Ascending aorta (tissue), 2 donors: ENCODE measurements around the gene LIPT2. TPM values are rescaled to one million over a fixed set of nuclear protein-coding genes. Genes with fewer than 3 reads are reported as not detected.
"Not testable (repeated sequence)": the region's sequence is repeated elsewhere in the genome, so short reads cannot be mapped to it uniquely, and the experiment has no call there.

Experiments
- DNase-seq, 2 donors: peaks; one replicate each; pipeline ENCODE4 v3.0.0-alpha.2; 2019; ENCODE audit warnings: low spot score in 2 of 2
- H3K27ac ChIP-seq, 2 donors: fragments of 200-600 bp; sonication (generic); one replicate each; pipeline ENCODE4 v1.5.1; 2016 to 2017; ENCODE audit warnings: mild to moderate bottlenecking in 1 of 2
- H3K27me3 ChIP-seq: fragments of 200-600 bp; sonication (generic); one replicate; pipeline ENCODE4 v1.5.1; 2017
- H3K36me3 ChIP-seq, 2 donors: fragments of 200-600 bp; sonication (generic); one replicate each; pipeline ENCODE4 v1.5.1; 2016
- H3K4me1 ChIP-seq, 2 donors: fragments of 200-600 bp; sonication (generic); one replicate each; pipeline ENCODE4 v1.5.1; 2016 to 2017; ENCODE audit warnings: mild to moderate bottlenecking in 1 of 2
- H3K4me3 ChIP-seq, 2 donors: fragments of 200-600 bp; sonication (generic); one replicate each; pipeline ENCODE4 v1.5.1; 2016 to 2017; ENCODE audit warnings: mild to moderate bottlenecking in 1 of 2
- H3K9me3 ChIP-seq, 2 donors: fragments of 200-600 bp; sonication (generic); one replicate each; pipeline ENCODE4 v1.5.1; 2016
- CTCF ChIP-seq, 3 experiments: fragments of 200-600 bp in 2 of 3; fragments of 450-650 bp in 1 of 3; sonication (generic) in 2 of 3; IDR thresholded peaks; one replicate each; pipeline ENCODE4 v1.5.1; 2016 to 2019; ENCODE audit warnings: antibody characterized with exemption in 3 of 3, mild to moderate bottlenecking in 1 of 3, moderate library complexity in 1 of 3
- intact Hi-C: fragments of 100-400 bp; cut with DNase I; formaldehyde crosslinking; loops from one replicate; pipeline ENCODE4 v1.15.1; 2023
- total RNA-seq: library from RNA; depleted of rRNA; stranded (reverse); fragments of >200 nt; gene quantifications from one replicate; pipeline ENCODE4 v1.1.0, GENCODE V29; 2016

The LIPT2 gene
- total RNA-seq: not detected

DNA sequence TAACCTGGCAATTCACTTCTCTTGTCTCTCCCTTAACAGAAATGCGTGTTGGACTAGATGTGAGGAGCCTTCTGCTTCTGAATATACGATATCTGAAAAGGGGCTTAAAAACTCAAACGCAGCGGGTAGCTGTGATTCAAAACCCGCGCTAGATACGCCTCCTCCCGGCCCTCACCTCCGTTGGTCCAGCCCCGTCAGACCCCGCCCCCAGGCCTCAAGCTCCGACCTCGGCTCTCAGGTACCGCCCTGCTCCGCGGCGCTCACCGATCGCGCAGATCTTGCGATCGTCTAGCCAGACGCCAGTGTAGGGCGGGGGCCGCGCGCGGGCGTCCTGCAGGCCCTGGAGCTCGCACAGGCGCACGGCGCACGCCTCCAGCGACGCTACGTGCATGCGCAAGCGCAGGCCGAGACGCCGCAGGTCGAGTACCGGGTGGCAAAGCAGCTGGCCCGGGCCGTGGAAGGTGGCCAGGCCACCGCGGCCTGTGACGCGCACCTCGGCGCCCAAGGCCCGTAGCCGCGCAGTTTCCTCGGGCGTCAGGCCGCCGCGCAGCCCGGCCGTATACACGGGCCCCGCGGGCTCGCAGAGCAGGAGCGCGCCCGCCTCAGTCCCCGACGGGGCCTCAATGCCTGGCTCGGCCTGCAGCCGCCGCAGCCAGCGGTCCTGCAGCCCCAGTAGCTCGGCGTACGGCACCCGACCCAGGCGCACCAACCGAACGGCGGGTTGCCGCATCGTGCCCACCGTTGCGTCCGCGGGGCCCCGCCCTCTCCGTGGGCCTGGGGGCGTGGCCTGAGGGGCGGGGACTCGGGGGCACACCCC, at the start of gene LIPT2:
TSS of gene LIPT2 (minus strand) at position 751 of the 817 bp plus-strand sequence. CDS start at position 730, 21 bp downstream.
- peak; percentile 89 to 97 for DNase-seq
- no peaks in the 10 kb centered on the region for H3K36me3 ChIP-seq
- H3K27me3 ChIP-seq: no peaks in the 10 kb centered on the region
- intact Hi-C loops: loop anchor here (1.0 to 10.0 kb wide), 6 partner anchors 74 to 731 kb away; partner anchors contain the start of genes C2CD3, PGM2L1, POLD3 and PPME1
- peak within 1 kb of the TSS; percentile 90 to 99 for H3K27ac ChIP-seq
- no peak for TF ChIP-seq CTCF (IDR thresholded peaks at IDR 0.05)
- H3K4me1 ChIP-seq: peaks cover 0 to 6% of the 10 kb centered on the region in 2 donors
- no peaks in the 10 kb centered on the region for H3K9me3 ChIP-seq
- H3K4me3 ChIP-seq: peak within 1 kb of the TSS; percentile 64 to 95

DNA sequence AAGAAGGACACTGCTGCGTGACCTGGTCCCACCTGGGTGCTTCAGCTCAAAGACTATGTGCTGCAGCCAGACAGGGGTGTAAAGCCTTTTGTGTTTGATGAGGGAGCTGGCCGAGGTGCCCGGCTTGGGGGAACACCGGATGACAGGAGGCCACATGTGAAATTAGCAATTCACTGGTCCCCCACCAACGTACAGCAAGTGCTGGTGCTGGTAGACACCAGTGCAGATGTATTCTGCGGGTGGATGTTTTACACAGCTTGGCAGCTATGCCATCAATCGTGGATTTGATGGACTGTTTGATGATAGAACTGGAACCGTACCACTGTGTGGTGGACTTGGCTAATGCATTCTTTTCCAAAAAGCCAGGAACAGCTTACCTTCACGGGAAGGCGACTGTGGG, 47.9 kb upstream of the LIPT2 start:
- DNase-seq: no peak
- Histone ChIP-seq H3K4me1 (no peaks in the 10 kb centered on the region), H3K27ac (no peak overlapping the region), H3K9me3 (peaks cover 0 to 6% of the 10 kb centered on the region in 2 donors), H3K4me3 (no peak overlapping the region), H3K27me3 (no peaks in the 10 kb centered on the region), H3K36me3 (no peaks in the 10 kb centered on the region)
- TF ChIP-seq CTCF (IDR thresholded peaks at IDR 0.05): no peak
- intact Hi-C loops: no loop called here

DNA sequence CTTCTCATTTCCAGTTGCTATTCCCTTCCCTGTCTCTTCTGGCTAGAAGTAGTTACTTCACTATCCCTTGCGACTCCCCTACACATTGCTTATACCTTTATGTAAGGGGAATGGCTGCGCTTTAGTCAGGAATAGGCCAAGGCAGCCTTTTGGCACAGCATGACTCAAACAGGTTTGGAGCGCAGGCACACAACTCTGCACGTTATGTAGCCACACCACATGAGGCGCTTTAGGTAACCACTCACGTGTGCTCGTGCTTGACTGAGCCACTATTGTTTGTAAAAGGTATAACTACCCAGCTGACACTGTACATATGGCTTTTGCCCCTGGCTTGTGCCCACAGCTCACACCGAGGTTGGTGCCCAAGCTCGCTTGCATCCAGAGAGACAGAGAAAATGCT, 46.7 kb upstream of the LIPT2 start:
- no peak overlapping the region for H3K27ac ChIP-seq
- no peak overlapping the region for H3K4me3 ChIP-seq
- no peak for TF ChIP-seq CTCF (IDR thresholded peaks at IDR 0.05)
- no peak for DNase-seq
- H3K36me3 ChIP-seq: no peaks in the 10 kb centered on the region
- intact Hi-C loops: no loop called here
- H3K4me1 ChIP-seq: no peaks in the 10 kb centered on the region
- no peaks in the 10 kb centered on the region for H3K27me3 ChIP-seq
- H3K9me3 ChIP-seq: peaks cover 0 to 6% of the 10 kb centered on the region in 2 donors

GRCh38 chr11:74538680-74539079, 45.2 kb upstream of the LIPT2 start:
- Histone ChIP-seq H3K9me3 (peaks cover 0 to 6% of the 10 kb centered on the region in 2 donors), H3K4me1 (no peaks in the 10 kb centered on the region), H3K27ac (no peak overlapping the region), H3K4me3 (no peak overlapping the region), H3K36me3 (no peaks in the 10 kb centered on the region), H3K27me3 (no peaks in the 10 kb centered on the region)
- intact Hi-C loops: no loop called here
- no peak for DNase-seq
- no peak for TF ChIP-seq CTCF (IDR thresholded peaks at IDR 0.05)

- intact Hi-C loops: no loop called here
- Histone ChIP-seq H3K27me3 (no peaks in the 10 kb centered on the region), H3K4me1 (no peaks in the 10 kb centered on the region), H3K36me3 (no peaks in the 10 kb centered on the region), H3K27ac (no peak overlapping the region), H3K9me3 (peaks cover 0 to 6% of the 10 kb centered on the region in 2 donors), H3K4me3 (no peak overlapping the region)
- no peak for TF ChIP-seq CTCF (IDR thresholded peaks at IDR 0.05)
- no peak for DNase-seq
These were observed 42.0 kb upstream of the LIPT2 start for GRCh38 chr11:74535371-74536160.

DNA sequence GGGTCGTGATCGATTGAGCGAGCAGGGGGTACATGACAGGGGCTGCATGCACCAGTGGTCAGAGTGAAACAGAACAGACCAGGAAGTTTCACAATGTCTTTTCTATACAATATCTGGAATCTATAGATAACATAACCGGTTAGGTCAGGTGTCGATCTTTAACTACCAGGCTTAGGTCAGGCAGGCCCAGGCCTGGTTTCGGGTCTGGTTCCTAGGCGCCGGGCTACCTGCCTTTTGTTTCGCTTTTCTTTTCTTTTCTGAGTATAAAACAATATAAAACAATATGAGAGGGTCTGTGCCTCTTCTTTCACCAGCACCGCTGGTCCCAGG, 41.4 kb upstream of the LIPT2 start:
- intact Hi-C loops, H3K4me3 ChIP-seq, DNase-seq, H3K36me3 ChIP-seq, H3K27me3 ChIP-seq, H3K9me3 ChIP-seq, H3K27ac ChIP-seq, H3K4me1 ChIP-seq: not testable (repeated sequence)
